MM.1S (cell line): ENCODE data around the gene AUP1.

Experiments used
- DNase-seq: peaks from one replicate; pipeline ENCODE4 v3.0.0-alpha.2; 2015
- H2AFZ ChIP-seq: fragments of 300-600 bp; sonication (generic); 2 replicates; pipeline ENCODE4 v1.6.0; 2016; ENCODE audit warnings: antibody characterized with exemption, low read length
- H3F3A ChIP-seq: fragments of 300-600 bp; sonication (generic); 2 replicates; pipeline ENCODE4 v1.6.1; 2016; ENCODE audit warnings: mild to moderate bottlenecking, antibody characterized with exemption, low read length, moderate library complexity, mixed read lengths; ENCODE audit not compliant: insufficient read depth
- H3K27ac ChIP-seq: fragments of 300-600 bp; sonication (generic); 2 replicates; pipeline ENCODE4 v1.5.1; 2016; ENCODE audit warnings: mild to moderate bottlenecking, low read length
- H3K27me3 ChIP-seq: fragments of 300-600 bp; sonication (generic); replicated peaks from 2 replicates; pipeline ENCODE4 v1.6.0; 2016; ENCODE audit warnings: low read length; ENCODE audit not compliant: insufficient read depth
- H3K36me3 ChIP-seq: fragments of 300-600 bp; sonication (generic); replicated peaks from 2 replicates; pipeline ENCODE4 v1.6.1; 2016; ENCODE audit warnings: mild to moderate bottlenecking, low read length, mixed read lengths; ENCODE audit not compliant: insufficient read depth
- H3K4me1 ChIP-seq: fragments of 300-600 bp; sonication (generic); 2 replicates; pipeline ENCODE4 v1.6.1; 2016; ENCODE audit warnings: low read length, mixed read lengths
- H3K4me2 ChIP-seq: fragments of 300-600 bp; sonication (generic); 2 replicates; pipeline ENCODE4 v1.6.0; 2016; ENCODE audit warnings: low read depth, low read length
- H3K4me3 ChIP-seq: fragments of 300-600 bp; sonication (generic); 2 replicates; pipeline ENCODE4 v1.5.1; 2016; ENCODE audit warnings: low read length, mixed read lengths
- H3K79me2 ChIP-seq: fragments of 300-600 bp; sonication (generic); 2 replicates; pipeline ENCODE4 v1.6.1; 2016; ENCODE audit warnings: mixed run types, low read length, mixed read lengths
- H3K9ac ChIP-seq: fragments of 300-600 bp; sonication (generic); 2 replicates; pipeline ENCODE4 v1.6.1; 2016; ENCODE audit warnings: low read length, mixed read lengths
- H3K9me2 ChIP-seq: fragments of 300-600 bp; sonication (generic); replicated peaks from 2 replicates; pipeline ENCODE4 v1.6.1; 2016; ENCODE audit warnings: mild to moderate bottlenecking, low read length, mixed read lengths; ENCODE audit not compliant: insufficient read depth
- H3K9me3 ChIP-seq: fragments of 300-600 bp; sonication (generic); replicated peaks from 2 replicates; pipeline ENCODE4 v1.6.1; 2016; ENCODE audit warnings: mild to moderate bottlenecking, low read length, mixed read lengths; ENCODE audit not compliant: insufficient read depth
- H4K20me1 ChIP-seq: fragments of 300-600 bp; sonication (generic); 2 replicates; pipeline ENCODE4 v1.6.1; 2016; ENCODE audit warnings: mild to moderate bottlenecking, low read length, moderate library complexity, mixed read lengths; ENCODE audit not compliant: insufficient read depth
- CTCF ChIP-seq: fragments of 300-600 bp; sonication (generic); IDR thresholded peaks from 2 replicates; pipeline ENCODE4 v1.5.1; 2016; ENCODE audit warnings: antibody characterized with exemption, low read length, mixed read lengths
- EZH2 ChIP-seq: fragments of 300-600 bp; sonication (generic); optimal IDR thresholded peaks from 2 replicates; pipeline ENCODE3; 2017; ENCODE audit warnings: low read depth, mild to moderate bottlenecking, antibody characterized with exemption, low read length, mixed read lengths
- EZH2phosphoT487 ChIP-seq: fragments of 300-600 bp; sonication (generic); IDR thresholded peaks from 2 replicates; pipeline ENCODE4 v1.6.1; 2018; ENCODE audit warnings: antibody characterized with exemption, low read length

The AUP1 gene

GRCh38 chr2:74537140-74537539, 7.6 kb upstream of the AUP1 start:
- no peak overlapping the region for H2AFZ ChIP-seq
- H4K20me1 ChIP-seq: no peaks in the 10 kb centered on the region
- no peak overlapping the region for H3K27ac ChIP-seq
- H3K9me3 ChIP-seq: no peaks in the 10 kb centered on the region
- no peaks in the 10 kb centered on the region for H3K36me3 ChIP-seq
- H3K4me2 ChIP-seq: no peak overlapping the region
- no peak for TF ChIP-seq EZH2phosphoT487
- no peak for TF ChIP-seq CTCF
- no peak for TF ChIP-seq EZH2
- H3K79me2 ChIP-seq: no peaks in the 10 kb centered on the region
- H3K4me3 ChIP-seq: no peak overlapping the region
- H3F3A ChIP-seq: no peaks in the 10 kb centered on the region
- H3K9me2 ChIP-seq: no peaks in the 10 kb centered on the region
- H3K9ac ChIP-seq: no peak overlapping the region
- no peak for DNase-seq
- H3K27me3 ChIP-seq: peaks cover 12% of the 10 kb centered on the region; the same call in 1 of the 2 replicates
- no peaks in the 10 kb centered on the region for H3K4me1 ChIP-seq

- Histone ChIP-seq H3K27ac (no peak overlapping the region), H3K36me3 (no peaks in the 10 kb centered on the region), H3F3A (no peaks in the 10 kb centered on the region), H3K4me2 (no peak overlapping the region), H3K9me2 (no peaks in the 10 kb centered on the region), H3K4me1 (no peaks in the 10 kb centered on the region), H3K4me3 (no peak overlapping the region), H3K79me2 (0 out of 2 replicates have a peak, but pooled peaks cover 3% of the 10 kb centered on the region), H3K9ac (no peak overlapping the region), H2AFZ (no peak overlapping the region), H3K27me3 (peaks cover 12% of the 10 kb centered on the region; the same call in 1 of the 2 replicates), H4K20me1 (no peaks in the 10 kb centered on the region), H3K9me3 (no peaks in the 10 kb centered on the region)
- TF ChIP-seq CTCF: no peak
- TF ChIP-seq EZH2phosphoT487: no peak
- no peak for TF ChIP-seq EZH2
- no peak for DNase-seq
These were observed 6.9 kb upstream of the AUP1 start for GRCh38 chr2:74536166-74536950.

- DNase-seq: no peak
- Histone ChIP-seq H3K27ac (no peak overlapping the region), H3K9ac (no peak overlapping the region), H3K4me3 (no peak overlapping the region), H3K36me3 (no peaks in the 10 kb centered on the region), H4K20me1 (no peaks in the 10 kb centered on the region), H3K79me2 (peaks cover 10% of the 10 kb centered on the region; the same call in 1 of the 2 replicates), H3K27me3 (peaks cover 12% of the 10 kb centered on the region; the same call in 1 of the 2 replicates), H3K4me2 (no peak overlapping the region), H3K9me3 (no peaks in the 10 kb centered on the region), H3K4me1 (peaks cover 5% of the 10 kb centered on the region; the same call in 1 of the 2 replicates), H3K9me2 (no peaks in the 10 kb centered on the region), H3F3A (peaks cover 1% of the 10 kb centered on the region; the same call in 1 of the 2 replicates), H2AFZ (no peak overlapping the region)
- TF ChIP-seq CTCF (no peak), EZH2phosphoT487 (no peak), EZH2 (no peak)
These were observed 6.0 kb upstream of the AUP1 start for GRCh38 chr2:74535440-74535965.
